ENCODE data around the gene CEL. TPM values are rescaled to one million over a fixed set of nuclear protein-coding genes. Genes with fewer than 3 reads are reported as not detected.
A peak's percentile ranks its signal among the peaks of the same experiment; 100 is the strongest.

Gene CEL
- total RNA-seq, 3 donors from 2014 or later, result 0.87 to 1.6 (median 1.4) TPM

GRCh38 chr9:133099726-133100505 lies 38.1 kb downstream of the CEL start:
- intact Hi-C loops (cut with DNase I, micrococcal nuclease), result loop anchor here in 1 of 2 donors (5.0 kb wide), 1 partner anchor 47 kb away; no protein-coding TSS in a partner anchor
- H3K9me3 ChIP-seq, result peaks cover 12% of the 10 kb centered on the region
- peak in 1 of 3 donors; percentile 21 for DNase-seq

GRCh38 chr9:133100506-133101355 lies 39.0 kb downstream of the CEL start:
- intact Hi-C loops (cut with DNase I, micrococcal nuclease), result loop anchor here in 1 of 2 donors (5.0 kb wide), 1 partner anchor 47 kb away; no protein-coding TSS in a partner anchor
- Histone ChIP-seq H3K4me3 (no peak overlapping the region), H3K4me1 (ENCODE audit: low read depth) (peaks cover 6% of the 10 kb centered on the region), H3K9me3 (peaks cover 11% of the 10 kb centered on the region), H3K36me3 (ENCODE audit: low read depth) (no peaks in the 10 kb centered on the region)
- ATAC-seq (no peak), DNase-seq (no peak)
- TF ChIP-seq CTCF (IDR thresholded peaks at IDR 0.05), result no peak

More at GRCh38 chr9:133099726-133100505, 38.1 kb downstream of the CEL start:
- Histone ChIP-seq H3K4me1 (ENCODE audit: low read depth) (peaks cover 6% of the 10 kb centered on the region), H3K36me3 (ENCODE audit: low read depth) (no peaks in the 10 kb centered on the region), H3K4me3 (no peak overlapping the region)
- no peak for TF ChIP-seq CTCF (IDR thresholded peaks at IDR 0.05)
- no peak for ATAC-seq

- DNase-seq (peak in 1 of 3 donors; percentile 26), ATAC-seq (no peak)
- H3K9me3 ChIP-seq, result peaks cover 3% of the 10 kb centered on the region
- TF ChIP-seq CTCF (IDR thresholded peaks at IDR 0.05), result no peak
- peaks cover 6% of the 10 kb centered on the region for H3K4me1 ChIP-seq (ENCODE audit: low read depth)
- intact Hi-C loops (cut with DNase I, micrococcal nuclease), result loop anchor here in 1 of 2 donors (5.0 kb wide), 1 partner anchor 46 kb away; no protein-coding TSS in a partner anchor
- no peak overlapping the region for H3K4me3 ChIP-seq
- no peaks in the 10 kb centered on the region for H3K36me3 ChIP-seq (ENCODE audit: low read depth)
These were observed 39.8 kb downstream of the CEL start for GRCh38 chr9:133101356-133102189.

- no peak for TF ChIP-seq CTCF (IDR thresholded peaks at IDR 0.05)
- Histone ChIP-seq H3K9me3 (no peaks in the 10 kb centered on the region), H3K4me1 (ENCODE audit: low read depth) (peaks cover 6% of the 10 kb centered on the region), H3K4me3 (no peak overlapping the region), H3K36me3 (ENCODE audit: low read depth) (no peaks in the 10 kb centered on the region)
- intact Hi-C loops (cut with DNase I, micrococcal nuclease), result loop anchor here (1.0 to 5.0 kb wide), 2 partner anchors 42 to 45 kb away; no protein-coding TSS in a partner anchor
- ATAC-seq, result no peak
- peak in 1 of 3 donors; percentile 26 for DNase-seq
These were observed 40.6 kb downstream of the CEL start for GRCh38 chr9:133102190-133103021.

Measured in mucosa of descending colon (tissue), 3 donors.